Measurements from ENCODE around the gene ARMC2. TPM values are rescaled to one million over a fixed set of nuclear protein-coding genes. Genes with fewer than 3 reads are reported as not detected.

Gene ARMC2
- total RNA-seq, 6 experiments from 2014 or later = 1.8 to 3.6 (median 2.7) TPM

DNA sequence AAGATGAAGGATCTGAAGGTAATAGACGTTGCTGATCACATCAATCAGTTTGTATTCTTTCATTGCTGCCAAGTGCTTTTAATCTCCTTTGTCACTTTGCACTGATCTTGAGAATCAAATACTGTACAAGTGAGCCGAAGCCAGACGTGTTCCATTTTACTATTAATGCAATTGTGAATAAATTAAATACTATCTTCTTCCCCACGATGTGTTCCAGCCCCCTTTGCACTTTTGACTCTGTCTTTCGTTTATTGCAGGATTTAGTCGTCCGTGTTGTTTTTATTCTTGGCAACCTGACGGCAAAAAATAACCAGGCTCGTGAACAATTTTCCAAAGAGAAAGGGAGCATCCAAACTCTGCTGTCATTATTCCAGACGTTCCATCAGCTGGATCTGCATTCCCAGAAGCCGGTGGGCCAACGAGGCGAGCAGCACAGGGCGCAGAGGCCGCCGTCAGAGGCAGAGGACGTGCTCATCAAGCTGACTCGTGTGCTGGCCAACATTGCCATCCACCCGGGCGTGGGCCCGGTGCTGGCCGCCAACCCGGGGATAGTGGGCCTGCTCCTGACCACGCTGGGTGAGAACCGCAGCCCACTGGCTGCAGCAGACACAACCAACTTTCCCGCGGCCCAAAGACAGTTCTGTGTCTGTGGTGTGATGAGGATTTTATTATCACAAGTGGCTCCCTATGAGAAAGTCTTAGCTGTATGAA, 104.7 kb downstream of the ARMC2 start:
- no peak overlapping the region for H3K4me3 Mint-ChIP-seq
- no peak overlapping the region for H3K27ac Mint-ChIP-seq

DNA sequence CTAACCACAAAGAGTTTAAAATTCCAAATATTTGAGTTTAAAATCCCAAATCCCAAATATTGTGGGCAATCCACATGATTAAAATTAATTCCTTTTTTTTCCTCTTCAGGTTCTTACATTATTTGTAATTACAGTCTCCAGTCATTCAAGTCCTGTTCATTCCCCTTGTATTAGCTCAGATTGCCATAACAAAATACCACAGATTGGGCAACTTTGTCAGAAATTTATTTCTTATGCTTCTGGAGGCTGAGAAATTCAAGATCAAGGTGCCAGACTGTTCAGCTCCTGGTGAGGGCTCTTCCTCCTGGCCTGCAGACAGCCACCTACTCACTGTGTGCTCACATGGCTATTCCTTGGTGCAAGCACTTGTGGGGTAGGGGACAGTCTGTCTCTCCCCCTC, 105.5 kb downstream of the ARMC2 start:
- no peak overlapping the region for H3K27ac Mint-ChIP-seq
- H3K4me3 Mint-ChIP-seq = no peak overlapping the region
- TF ChIP-seq, protein P1, sequence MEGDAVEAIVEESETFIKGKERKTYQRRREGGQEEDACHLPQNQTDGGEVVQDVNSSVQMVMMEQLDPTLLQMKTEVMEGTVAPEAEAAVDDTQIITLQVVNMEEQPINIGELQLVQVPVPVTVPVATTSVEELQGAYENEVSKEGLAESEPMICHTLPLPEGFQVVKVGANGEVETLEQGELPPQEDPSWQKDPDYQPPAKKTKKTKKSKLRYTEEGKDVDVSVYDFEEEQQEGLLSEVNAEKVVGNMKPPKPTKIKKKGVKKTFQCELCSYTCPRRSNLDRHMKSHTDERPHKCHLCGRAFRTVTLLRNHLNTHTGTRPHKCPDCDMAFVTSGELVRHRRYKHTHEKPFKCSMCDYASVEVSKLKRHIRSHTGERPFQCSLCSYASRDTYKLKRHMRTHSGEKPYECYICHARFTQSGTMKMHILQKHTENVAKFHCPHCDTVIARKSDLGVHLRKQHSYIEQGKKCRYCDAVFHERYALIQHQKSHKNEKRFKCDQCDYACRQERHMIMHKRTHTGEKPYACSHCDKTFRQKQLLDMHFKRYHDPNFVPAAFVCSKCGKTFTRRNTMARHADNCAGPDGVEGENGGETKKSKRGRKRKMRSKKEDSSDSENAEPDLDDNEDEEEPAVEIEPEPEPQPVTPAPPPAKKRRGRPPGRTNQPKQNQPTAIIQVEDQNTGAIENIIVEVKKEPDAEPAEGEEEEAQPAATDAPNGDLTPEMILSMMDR (IDR thresholded peaks at IDR 0.05) = no peak
- DNase-seq = no peak
- H3K4me1 Mint-ChIP-seq (ENCODE audit: low read depth) = peaks cover 1% of the 10 kb centered on the region
- peaks cover 3% of the 10 kb centered on the region; the same call in 1 of the 2 replicates for H3K27me3 Mint-ChIP-seq (ENCODE audit: insufficient read depth)
- H3K36me3 Mint-ChIP-seq (ENCODE audit: low read depth) = no peaks in the 10 kb centered on the region
- no peaks in the 10 kb centered on the region for H3K9me3 Mint-ChIP-seq

More for the DNA sequence above, 104.7 kb downstream of the ARMC2 start:
- Mint-ChIP-seq H3K27me3 (ENCODE audit: insufficient read depth) (peaks cover 3% of the 10 kb centered on the region; the same call in 1 of the 2 replicates), H3K9me3 (no peaks in the 10 kb centered on the region), H3K36me3 (ENCODE audit: low read depth) (no peaks in the 10 kb centered on the region), H3K4me1 (ENCODE audit: low read depth) (peaks cover 9% of the 10 kb centered on the region)
- TF ChIP-seq, protein P1 (IDR thresholded peaks at IDR 0.05) = no peak
- DNase-seq = no peak

DNA sequence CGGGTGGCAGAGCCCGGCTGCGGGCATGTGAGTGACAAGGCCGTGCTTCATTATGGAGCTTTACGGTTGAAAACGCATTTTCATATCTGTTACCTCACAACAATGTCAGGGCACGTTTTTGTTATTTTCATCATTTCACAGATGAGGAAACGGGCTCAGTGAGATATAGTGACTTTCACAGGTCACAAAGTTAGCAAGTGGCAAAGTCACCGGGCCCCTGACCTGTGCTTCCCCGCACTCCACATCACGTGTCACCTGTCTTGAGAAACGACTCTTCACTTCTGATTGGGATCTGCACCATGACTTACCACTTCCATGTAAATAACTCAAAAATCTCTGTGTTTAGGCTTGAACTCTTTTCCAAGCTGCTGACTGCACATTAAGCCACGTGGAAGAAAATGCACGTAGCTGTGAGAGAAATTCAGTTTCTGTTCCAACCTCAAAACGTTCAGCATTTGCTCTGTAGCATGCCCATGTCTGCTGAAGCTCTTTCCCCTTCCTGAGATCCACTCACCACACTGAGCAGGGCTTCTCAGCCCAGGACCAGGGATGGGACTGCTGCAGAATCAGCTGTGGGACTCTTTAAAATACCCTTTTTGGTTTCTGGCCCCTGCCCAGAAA, 107.2 kb downstream of the ARMC2 start:
- no peak for DNase-seq
- H3K36me3 Mint-ChIP-seq (ENCODE audit: low read depth) = no peaks in the 10 kb centered on the region
- TF ChIP-seq, protein P1 (IDR thresholded peaks at IDR 0.05) = no peak
- no peak overlapping the region for H3K4me3 Mint-ChIP-seq
- no peak overlapping the region for H3K27ac Mint-ChIP-seq
- H3K4me1 Mint-ChIP-seq (ENCODE audit: low read depth) = peaks cover 4% of the 10 kb centered on the region; the same call in 1 of the 2 replicates
- H3K27me3 Mint-ChIP-seq (ENCODE audit: insufficient read depth) = peaks cover 3% of the 10 kb centered on the region
- no peaks in the 10 kb centered on the region for H3K9me3 Mint-ChIP-seq

DNA sequence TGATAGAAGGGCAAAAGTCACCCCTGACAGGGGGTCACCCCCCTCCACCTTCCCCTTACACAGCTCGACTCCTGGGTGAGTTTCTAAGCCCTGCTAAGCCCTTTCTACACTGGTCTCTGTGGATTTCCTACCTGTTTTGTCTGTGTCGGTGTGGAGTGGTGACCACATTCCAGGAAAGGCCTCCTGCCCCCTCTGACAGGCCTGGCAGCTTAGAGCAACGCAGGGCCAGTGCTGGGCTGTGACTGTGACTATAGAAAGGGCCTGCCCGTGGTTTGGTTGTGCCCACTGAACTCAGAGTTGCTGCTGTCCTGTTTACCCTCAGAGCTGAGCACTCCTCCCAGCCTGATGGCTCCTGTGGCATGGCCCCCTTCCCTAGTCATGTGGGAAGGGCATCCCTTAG, 109.0 kb downstream of the ARMC2 start:
- Mint-ChIP-seq H3K4me3 (no peak overlapping the region), H3K9me3 (no peaks in the 10 kb centered on the region), H3K36me3 (ENCODE audit: low read depth) (no peaks in the 10 kb centered on the region), H3K4me1 (ENCODE audit: low read depth) (peaks cover 22% of the 10 kb centered on the region), H3K27ac (no peak overlapping the region), H3K27me3 (ENCODE audit: insufficient read depth) (peaks cover 7% of the 10 kb centered on the region)
- TF ChIP-seq, protein P1 (IDR thresholded peaks at IDR 0.05) = no peak
- no peak for DNase-seq

DNA sequence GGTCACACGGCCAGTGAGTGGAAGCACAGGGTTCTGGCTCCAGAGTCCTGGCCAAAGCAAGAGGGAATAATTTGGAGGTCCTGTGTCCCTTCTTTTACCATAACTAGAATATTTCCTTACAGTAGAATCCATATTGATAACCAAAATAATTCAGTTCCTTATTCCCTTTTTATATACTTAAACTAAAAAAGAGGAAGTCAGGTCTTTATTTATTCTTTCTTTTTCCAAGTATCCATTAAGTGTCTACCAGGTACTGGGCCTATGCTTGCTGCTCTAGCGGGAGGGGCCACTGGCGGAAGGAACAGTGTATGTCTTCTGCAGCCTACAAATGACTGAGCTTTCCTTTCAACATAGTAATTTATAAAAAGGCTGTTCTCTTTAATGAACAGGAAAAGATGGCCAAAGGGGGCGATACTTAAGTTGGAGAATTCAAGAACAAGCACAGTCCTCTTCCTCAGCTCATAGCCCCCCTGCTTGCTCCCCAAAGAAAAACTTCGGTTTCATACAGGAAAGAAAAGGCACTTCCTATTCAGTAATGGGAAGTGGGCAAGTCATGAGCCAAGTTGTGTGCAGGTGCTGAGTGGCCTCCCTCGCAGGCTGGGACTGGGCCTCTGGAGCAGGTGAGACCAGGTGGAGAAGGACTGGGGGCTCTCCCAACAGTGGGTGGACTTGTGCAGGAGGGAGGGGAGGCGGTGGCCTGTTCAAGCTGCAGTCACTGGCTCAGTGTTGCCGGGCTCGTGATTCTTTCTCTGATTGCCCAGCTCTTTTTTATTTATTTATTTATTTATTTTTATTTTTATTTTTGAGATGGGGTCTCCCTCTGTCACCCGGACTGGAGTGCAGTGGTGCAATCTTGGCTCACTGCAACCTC, 110.9 kb downstream of the ARMC2 start:
- H3K36me3 Mint-ChIP-seq (ENCODE audit: low read depth) = no peaks in the 10 kb centered on the region
- DNase-seq = no peak
- no peaks in the 10 kb centered on the region for H3K9me3 Mint-ChIP-seq
- H3K27me3 Mint-ChIP-seq (ENCODE audit: insufficient read depth) = peaks cover 7% of the 10 kb centered on the region
- peaks cover 25% of the 10 kb centered on the region for H3K4me1 Mint-ChIP-seq (ENCODE audit: low read depth)
- no peak overlapping the region for H3K4me3 Mint-ChIP-seq
- TF ChIP-seq, protein P1 (IDR thresholded peaks at IDR 0.05) = no peak
- no peak overlapping the region for H3K27ac Mint-ChIP-seq

All from HFFc6 (cell line).